NK-92 (cell line): ENCODE measurements around the gene HOXA2.

Experiments used
- DNase-seq: peaks from one replicate; lab custom pipeline; 2025; ENCODE audit not compliant: unreplicated experiment; lab: John Stamatoyannopoulos, UW

Gene HOXA2

DNA sequence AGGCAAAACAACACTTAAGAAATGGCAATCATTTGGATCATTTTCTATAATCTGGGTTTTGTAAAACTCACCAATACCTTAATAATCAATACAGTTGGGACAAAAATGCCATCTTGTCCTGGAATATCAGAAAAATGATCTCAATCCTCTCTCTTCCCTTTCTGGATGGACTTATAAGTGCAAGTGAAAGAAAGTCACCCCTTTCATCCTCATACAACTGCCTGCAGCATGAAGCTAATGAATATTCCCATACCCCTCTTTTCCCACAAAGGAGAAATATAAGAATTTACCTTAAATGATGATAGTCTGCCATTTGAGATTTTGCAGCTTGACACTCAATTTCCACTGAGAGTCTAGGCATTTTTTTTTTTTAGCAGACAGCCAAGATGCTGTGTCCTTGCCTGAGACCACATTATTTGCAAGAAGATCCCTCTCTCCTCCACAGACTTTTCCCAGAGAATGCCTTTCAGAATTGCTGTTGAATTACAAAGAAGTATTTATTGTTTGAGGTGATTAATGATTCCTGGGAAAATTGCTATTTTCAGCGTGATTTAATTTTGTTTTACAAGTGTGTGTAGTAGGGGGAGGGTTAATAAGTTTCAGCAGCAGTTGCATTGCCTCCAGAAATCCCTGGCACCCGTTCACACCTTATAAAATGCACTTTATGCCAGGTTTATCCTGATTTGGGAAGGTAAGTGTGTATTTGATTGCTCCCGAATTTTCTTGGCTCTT is 24.3 kb upstream of the HOXA2 start:
- DNase-seq: no peak

DNA sequence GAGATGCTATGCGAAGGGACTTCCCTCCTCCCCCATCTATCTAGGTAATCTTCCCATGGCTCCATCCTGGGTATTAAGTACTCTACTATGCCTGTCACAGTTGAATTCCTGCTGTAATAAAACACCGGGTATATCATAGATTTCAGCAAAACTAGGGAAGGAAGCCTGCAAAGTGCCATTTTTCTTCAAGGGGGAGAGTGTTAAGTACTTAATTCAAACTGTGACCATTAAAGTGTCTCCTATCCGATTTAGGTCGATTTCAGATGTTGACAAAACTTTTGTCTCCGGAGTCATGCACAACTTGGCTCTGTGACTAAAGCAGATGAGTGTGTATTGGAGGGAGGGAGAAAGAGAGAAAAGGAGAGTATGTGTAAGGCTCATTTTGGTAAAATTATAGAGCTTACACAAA is 23.5 kb upstream of the HOXA2 start:
- DNase-seq: no peak

GRCh38 chr7:27124902-27125689 is 22.6 kb upstream of the HOXA2 start:
- no peak for DNase-seq

DNA sequence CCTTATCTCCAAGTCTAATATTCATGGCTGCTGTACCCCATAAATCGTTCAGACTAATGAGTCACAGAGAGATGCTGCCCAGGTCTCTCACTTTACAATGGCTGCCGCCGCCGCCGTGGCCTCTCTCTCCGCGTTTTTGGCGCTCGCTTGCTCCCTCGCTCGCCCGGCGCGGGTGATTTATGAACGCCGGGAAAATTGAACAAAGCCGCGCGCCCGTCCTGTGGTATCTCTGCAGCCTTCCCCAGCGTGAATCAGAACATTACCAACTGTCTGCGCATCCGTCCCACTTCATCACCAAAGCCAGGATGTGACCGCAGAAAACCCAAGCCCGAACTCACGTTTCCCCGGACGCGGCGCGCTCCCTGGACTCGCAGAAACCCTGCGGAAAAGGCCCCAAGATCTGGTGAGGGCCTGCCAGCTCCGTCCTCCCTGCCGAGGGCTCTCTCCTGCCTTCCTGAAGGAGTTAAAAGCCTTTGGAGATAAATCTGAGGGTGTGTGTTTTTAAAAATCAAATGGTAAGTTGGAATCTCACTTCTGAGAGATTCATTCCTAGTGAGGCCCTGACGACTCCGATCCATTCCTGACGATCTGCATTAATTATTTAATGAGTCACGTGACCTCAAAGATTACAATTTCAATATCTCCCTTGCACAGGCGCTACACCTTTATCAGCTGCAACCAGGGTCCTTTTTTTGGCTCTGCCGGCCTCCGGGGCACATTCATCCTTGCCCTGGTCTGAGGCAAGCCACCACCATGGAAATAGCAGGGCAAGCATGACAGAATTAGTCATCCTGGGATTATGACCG is 21.8 kb upstream of the HOXA2 start:
- DNase-seq: no peak

- no peak for DNase-seq
Observed at GRCh38 chr7:27123477-27124053, 21.1 kb upstream of the HOXA2 start.

DNA sequence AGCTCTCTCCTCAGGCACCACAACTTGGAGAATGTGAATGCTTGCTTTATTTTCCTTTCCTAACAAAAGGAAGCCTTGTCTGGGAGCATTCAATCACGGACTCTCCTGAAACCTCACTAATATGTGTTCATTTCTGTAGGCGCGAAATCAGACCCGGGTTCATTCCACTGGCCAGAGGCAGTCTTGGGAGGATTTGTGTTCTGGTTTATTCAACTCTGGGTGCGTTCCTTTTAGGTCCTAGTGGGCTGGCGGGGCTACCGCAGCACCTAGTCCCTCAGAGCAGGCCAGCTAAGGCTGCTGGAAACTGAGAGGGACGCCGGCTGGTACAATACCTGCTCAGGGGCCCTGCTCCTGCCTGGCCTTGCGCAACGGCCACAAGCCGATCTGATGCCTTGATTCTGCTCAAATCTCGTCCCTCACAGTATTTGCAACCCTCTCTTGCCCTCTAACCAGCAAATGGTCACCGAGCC is 20.6 kb upstream of the HOXA2 start:
- no peak for DNase-seq

DNA sequence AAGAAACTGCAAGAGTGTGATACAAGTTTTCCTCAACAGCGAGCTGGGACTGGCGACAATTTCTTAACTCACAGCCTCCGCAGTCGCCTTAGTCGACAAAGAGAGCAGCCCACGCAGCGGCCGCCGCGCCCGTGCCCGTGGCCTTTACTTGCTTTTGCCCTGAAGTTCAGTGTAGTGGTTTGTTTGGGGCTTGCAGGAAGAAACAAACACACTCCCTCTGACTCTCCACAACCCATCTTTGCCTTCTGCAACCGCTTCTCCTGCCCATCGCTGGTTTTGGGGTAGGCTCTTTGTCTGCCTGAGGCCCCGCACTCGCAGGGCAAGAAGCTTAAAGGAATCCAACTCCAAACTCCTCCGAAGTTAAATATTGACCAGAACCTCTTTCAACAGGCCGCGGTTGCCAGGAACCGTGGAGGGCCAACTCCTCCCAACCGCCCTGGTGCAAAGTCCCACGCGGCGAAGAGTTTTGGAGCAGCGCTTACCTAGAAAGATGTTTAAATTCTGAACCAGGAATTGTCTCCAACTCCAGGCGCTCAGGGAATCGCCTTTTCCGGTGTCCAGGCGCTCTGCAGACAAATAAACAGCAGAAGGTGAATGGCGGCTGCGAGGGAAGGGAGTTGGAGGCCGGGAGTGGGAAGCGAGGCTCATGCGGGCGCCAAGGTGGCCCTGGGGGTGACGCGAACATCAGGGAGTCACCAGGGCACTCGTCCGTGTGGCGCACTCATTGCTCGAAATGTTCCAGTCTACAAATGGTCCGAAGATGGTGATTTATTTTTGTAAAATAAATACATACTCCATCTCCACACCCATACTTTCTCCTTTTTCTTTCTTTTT is 19.8 kb upstream of the HOXA2 start:
- no peak for DNase-seq

GRCh38 chr7:27121684-27122076 is 19.2 kb upstream of the HOXA2 start:
- no peak for DNase-seq

GRCh38 chr7:27119412-27119911 is 17.0 kb upstream of the HOXA2 start:
- DNase-seq: no peak

DNA sequence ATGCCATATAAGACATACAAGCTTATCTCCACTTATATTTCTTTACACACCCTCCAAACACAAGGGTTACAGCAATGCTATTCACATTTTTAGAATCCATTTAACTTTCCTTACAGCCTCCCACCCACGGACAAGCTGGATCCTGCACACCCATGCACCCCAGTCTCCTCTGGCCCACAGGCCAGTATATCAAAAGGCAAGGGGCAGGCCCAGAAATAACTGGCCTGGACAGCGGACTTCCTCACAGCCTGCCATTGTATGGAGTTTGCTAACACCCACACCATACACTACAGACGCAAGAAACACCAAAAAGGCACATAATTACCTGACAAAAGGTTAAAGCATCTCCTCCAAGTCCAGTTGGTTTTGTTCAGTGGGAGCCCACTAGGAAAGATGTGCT is 16.1 kb upstream of the HOXA2 start:
- no peak for DNase-seq

DNA sequence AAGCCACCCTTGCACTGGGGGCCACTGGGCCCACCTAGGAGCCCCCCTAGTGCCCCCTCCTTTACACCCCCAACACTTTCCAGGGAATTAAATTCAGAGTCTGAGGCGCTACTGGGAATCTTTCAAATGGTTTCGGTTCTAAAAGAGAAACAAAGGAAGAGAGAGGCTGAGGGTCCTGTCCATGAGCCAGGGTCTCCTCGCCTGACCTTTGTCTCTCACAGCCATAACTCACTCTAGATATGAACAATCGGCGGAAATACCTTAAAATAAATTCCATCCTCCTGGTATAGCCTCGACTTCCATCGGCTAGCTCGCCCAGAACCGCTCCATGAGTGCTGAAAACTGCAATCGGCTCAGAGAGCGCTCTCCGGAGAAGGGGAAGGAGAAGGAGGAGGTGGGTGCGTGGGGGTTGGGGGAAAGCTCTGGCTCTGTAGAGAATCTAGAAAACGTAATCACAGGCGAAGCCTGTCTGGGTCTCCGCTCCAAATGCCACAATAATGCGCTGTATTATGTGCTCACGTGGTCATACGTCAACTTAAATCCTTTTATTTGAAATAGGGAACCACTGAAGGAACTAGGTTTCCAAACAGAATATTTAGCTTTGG is 15.5 kb upstream of the HOXA2 start:
- no peak for DNase-seq

DNA sequence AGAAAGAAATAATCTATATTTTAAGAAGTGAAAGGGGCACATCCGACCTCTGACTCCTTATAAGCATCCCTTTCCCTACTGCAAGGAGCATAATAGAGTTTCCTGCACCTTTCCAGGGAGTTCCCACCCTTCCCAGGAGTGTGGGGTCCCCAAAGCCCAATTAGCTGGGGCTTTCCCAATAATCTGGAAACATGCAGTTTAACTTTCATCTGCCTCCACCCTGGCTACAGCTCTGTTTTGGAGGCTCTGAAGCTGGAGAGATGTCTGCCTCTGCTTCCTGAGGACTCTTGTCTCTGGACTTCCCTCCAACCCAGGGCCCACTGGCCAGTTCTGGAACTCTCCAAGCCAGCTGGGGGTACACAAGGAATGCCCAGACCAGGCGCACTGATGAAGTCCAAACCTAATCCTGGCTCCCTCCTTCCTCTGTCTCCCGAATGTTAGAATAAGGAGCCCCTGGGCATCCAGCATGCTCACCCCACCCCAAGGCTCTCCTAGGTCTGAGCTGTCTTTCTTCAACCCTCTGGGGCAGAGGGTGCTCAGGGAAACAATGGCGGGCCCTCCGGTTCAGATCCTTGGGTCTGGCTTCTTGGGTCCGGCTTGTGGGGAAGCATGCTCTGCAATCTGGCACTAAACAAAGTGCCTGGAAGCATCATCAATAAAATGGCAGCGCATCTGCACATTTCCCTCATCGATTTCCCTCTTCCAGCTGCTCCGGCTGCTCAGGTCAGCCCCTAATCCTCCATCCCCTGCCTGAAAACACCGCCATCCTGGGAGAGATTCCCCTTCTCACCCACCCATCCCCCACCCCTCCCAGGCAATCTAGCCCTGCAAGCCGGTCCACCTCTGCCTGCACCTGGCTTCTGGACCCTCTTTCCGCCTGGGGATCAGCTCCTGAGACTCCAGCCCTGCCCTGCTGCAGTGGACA is 14.7 kb upstream of the HOXA2 start:
- no peak for DNase-seq

GRCh38 chr7:27116031-27116961 is 13.8 kb upstream of the HOXA2 start:
- DNase-seq: no peak

DNA sequence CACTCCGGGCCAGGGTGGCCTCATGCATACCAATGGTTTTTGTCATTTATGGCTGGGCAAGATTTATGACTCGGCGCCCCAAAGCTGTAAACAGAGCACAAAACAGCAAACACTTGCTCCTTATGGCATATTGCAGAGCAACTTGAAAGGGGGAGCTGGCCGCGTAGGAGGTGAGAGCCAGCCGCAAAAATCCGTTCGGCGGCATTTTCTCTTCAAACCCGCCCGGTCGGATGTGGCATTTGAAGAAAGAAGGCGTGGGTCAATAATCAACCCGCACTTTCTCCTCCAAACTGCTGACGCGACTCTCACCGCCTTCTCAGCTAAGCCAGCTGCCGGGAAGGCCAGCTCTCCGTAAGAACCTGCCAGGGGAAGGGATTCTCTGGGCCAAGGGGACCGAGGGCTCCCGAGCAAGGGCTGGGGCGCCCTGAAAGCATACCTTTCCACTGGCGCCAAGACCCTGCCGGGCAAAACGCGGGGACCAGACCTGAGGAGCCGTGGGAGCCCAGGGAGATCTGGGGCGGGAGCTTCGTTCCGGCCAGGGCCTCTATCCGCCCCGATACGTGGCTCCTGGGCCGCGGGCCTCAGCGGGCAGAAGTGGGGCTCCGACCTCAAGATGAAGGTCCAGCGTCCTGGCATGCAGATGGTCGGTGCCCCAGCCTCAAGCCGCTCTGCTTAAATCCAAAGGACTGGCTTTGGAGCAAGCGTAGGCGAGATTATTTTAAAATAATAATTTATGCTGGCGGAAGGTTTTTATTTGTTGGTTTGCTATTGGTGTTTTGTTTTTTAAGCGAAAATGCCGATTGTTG is 12.9 kb upstream of the HOXA2 start:
- DNase-seq: no peak

DNA sequence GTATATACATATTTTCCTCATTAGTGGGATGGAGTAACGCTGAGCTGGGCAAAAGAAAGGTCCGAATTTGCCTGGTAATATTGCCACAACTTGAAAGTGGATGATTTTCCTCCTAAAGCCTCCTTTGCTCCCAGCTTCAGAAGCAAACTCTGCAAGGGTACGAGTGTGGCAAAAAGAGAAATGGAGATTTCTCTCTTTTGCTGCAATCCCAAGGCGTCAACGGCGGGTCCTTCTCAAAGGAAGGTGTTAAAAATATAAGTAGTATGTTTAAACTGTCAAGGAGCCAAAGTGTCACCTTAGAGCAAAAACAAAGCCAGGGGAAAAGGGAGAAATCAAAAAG is 12.4 kb upstream of the HOXA2 start:
- no peak for DNase-seq

DNA sequence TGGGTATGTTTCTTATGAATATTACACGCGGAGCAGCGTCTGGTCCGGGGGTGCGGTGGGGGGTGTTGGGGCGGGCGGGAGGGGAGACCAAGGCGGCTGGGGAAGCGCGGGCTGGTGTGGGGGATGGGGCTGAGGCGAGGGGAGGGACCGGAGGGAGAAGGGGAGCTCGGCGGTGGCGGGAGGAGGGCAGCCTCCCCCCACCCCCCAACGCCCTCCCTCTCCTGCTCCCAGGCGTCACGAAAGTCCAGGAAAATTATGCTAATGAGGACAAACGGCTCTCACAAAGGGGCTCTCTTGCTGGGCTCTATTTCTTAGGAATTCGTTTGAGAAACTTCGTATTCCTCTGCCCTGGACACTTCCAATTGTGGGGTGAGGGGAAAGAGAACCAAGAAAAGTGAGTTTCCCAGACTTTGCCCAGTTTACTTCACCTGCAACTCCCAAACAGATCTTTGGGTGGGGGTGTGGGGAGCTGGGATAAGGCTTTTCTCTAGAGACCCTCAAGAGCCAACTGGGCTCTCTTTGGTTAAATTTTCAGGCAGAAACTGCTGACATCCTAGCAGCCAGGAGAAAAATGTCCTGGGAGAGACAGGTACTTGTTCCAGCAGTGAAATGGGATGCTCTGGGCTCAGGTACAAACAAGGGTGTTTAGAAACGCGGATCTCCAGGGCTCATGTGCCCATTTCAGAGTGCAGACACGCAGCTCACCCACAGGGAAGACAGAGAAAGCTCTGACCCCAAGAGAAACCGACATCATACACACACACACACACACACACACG is 11.7 kb upstream of the HOXA2 start:
- DNase-seq: no peak
